ENCODE measurements around the gene TACC2. TPM values are rescaled to one million over a fixed set of nuclear protein-coding genes. Genes with fewer than 3 reads are reported as not detected.

Gene TACC2
- total and polyA plus RNA-seq, 9 of the 15 experiments (the other 6 are each of a cell fraction or from before 2014, with no cell fraction given): under 0.01 to 0.35 (median 0.03) TPM; not detected in 6

DNA sequence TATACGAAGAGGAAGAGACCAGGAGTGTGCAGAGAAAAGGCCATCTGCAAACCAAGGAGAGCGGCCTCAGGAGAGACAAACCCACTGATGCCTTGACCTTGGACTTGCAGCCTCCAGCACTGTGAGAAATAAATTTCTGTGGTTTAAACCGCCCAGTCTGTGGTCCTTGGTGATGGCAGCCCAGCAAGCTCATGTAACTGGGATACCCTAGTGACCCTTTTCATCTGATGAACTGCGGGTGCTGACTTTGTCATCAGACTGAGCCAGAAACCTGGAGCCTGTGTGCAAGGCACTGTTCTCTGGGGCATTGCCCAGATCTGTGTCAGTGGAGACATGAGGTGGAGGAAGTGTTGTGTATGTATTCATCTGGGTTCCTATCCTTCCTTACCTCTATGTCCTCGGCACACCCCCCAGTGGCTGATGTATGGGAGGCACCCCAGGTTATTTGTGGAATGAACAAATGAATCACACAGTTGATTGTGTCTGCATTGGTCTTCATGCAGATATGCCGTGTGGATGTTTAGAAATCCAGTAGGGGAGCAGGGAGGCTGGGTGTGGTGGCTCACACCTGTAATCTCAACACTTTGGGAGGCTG is 217.6 kb downstream of the TACC2 start:
- 0% methylated on average over 6 of the region's 6 CpGs for WGBS (ENCODE audit: insufficient coverage, low coverage, missing lambda C conversion rate)
- no peak for TF ChIP-seq ZNF444 (CRISPR knock-in tag; IDR thresholded peaks at IDR 0.05)
- TF ChIP-seq, protein P1, sequence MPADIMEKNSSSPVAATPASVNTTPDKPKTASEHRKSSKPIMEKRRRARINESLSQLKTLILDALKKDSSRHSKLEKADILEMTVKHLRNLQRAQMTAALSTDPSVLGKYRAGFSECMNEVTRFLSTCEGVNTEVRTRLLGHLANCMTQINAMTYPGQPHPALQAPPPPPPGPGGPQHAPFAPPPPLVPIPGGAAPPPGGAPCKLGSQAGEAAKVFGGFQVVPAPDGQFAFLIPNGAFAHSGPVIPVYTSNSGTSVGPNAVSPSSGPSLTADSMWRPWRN (IDR thresholded peaks at IDR 0.05; ENCODE audit: low read depth): no peak
- no peak for TF ChIP-seq ZBTB11 (CRISPR knock-in tag; IDR thresholded peaks at IDR 0.05)
- no peak for TF ChIP-seq ZNF282 (CRISPR knock-in tag; IDR thresholded peaks at IDR 0.05)
- TF ChIP-seq TCF7 (IDR thresholded peaks at IDR 0.05; ENCODE audit: borderline replicate concordance): no peak
- no peak for TF ChIP-seq YY1 (IDR thresholded peaks at IDR 0.05; ENCODE audit: borderline replicate concordance in 1 of 3, control insufficient read depth in 1 of 3, extremely low read depth in 1 of 3, insufficient read depth in 3 of 3, insufficient read length in 1 of 3, insufficient replicate concordance in 2 of 3, low read depth in 1 of 3, low read length in 2 of 3)
- TF ChIP-seq KAT8 (IDR thresholded peaks at IDR 0.05; ENCODE audit: low read depth): no peak
- TF ChIP-seq ZC3H4 (CRISPR knock-in tag; IDR thresholded peaks at IDR 0.05; ENCODE audit: borderline replicate concordance): no peak
- no peak for TF ChIP-seq PTTG1 (tag; IDR thresholded peaks at IDR 0.05; ENCODE audit: low read depth)
- TF ChIP-seq SMARCB1 (IDR thresholded peaks at IDR 0.05; ENCODE audit: insufficient read length, low read depth): no peak
- no peak for TF ChIP-seq CSDE1 (IDR thresholded peaks at IDR 0.05)
- TF ChIP-seq, protein P2, sequence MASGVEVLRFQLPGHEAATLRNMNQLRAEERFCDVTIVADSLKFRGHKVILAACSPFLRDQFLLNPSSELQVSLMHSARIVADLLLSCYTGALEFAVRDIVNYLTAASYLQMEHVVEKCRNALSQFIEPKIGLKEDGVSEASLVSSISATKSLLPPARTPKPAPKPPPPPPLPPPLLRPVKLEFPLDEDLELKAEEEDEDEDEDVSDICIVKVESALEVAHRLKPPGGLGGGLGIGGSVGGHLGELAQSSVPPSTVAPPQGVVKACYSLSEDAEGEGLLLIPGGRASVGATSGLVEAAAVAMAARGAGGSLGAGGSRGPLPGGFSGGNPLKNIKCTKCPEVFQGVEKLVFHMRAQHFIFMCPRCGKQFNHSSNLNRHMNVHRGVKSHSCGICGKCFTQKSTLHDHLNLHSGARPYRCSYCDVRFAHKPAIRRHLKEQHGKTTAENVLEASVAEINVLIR (CRISPR knock-in tag; IDR thresholded peaks at IDR 0.05): no peak
- TF ChIP-seq GMEB1 (CRISPR knock-in tag; IDR thresholded peaks at IDR 0.05): no peak

More for the DNA sequence above, 217.6 kb downstream of the TACC2 start:
- Histone ChIP-seq H3K79me2 (ENCODE audit: control insufficient read depth, insufficient read depth, low read length) (no peaks in the 10 kb centered on the region), H3K27ac (ENCODE audit: extremely low read depth, low read depth, low read length) (no peak overlapping the region), H3K4me3 (no peak overlapping the region), H3K27me3 (ENCODE audit: control insufficient read depth in 2 of 2, insufficient read depth in 2 of 2, low read length in 2 of 2) (peaks cover 0 to 35% of the 10 kb centered on the region in 2 experiments; a peak in 3 of 5 replicates), H4K20me1 (replicated peaks; ENCODE audit: control insufficient read depth, insufficient read depth, low read length) (no peaks in the 10 kb centered on the region; the same call in 1 of the 2 replicates), H3K9ac (ENCODE audit: insufficient read depth in 1 of 2, low read depth in 2 of 2, low read length in 2 of 2) (no peak overlapping the region), H2AFZ (ENCODE audit: low read depth, low read length) (no peak overlapping the region), H3K9me3 (replicated peaks; ENCODE audit: control insufficient read depth, insufficient read depth, low read depth, low read length) (no peaks in the 10 kb centered on the region), H3K9me1 (ENCODE audit: control insufficient read depth, insufficient read depth, low read length) (no peaks in the 10 kb centered on the region), H3K4me2 (ENCODE audit: insufficient read depth, low read length) (no peak overlapping the region), H3K4me1 (replicated peaks in 1 of 2; ENCODE audit: control insufficient read depth in 2 of 2, insufficient read depth in 2 of 2, low read length in 2 of 2) (no peaks in the 10 kb centered on the region), H3K36me3 (ENCODE audit: control insufficient read depth, insufficient read depth, low read length) (no peaks in the 10 kb centered on the region)
- FAIRE-seq: no peak
- ChIA-PET POLR2A (no interaction called here), CTCF (ENCODE audit: low intra/inter-chr PET ratio) (no interaction called here)
- BruUV-seq (replicated peaks): no TSS peak
- in situ Hi-C loops (cut with MboI) (no loop called here), intact Hi-C loops (cut with micrococcal nuclease) (no loop called here)
- ATAC-seq: no peak
- no peak for DNase-seq (ENCODE audit: extremely low read depth in 1 of 4, low spot score in 3 of 4)
